NCI-H1436 treated with DMSO at 0.1 percent for 48 hours (cell line): ENCODE data around the gene PIEZO2.

Source experiments
- DNase-seq: peaks from one replicate; lab custom pipeline; 2025; lab: John Stamatoyannopoulos, UW

PIEZO2 gene

DNA sequence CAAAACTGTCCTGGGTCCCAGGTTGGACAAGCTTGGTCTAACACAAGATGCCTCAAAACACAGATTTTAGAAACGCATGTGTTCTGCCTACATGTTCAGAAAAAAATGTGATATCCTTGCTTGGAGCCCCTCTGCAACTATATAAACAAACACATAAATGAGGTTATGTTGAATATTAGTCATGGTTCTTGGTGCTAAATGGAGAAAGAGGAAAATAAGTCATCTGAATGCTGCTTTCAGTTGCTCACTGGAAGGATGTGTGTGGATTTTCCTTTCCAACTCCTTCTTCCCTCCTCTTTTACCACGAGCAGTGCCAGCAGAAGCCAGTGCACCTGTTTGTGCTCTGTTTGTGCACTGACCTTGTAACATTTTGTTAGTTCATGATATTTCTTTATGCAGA lies 85.3 kb downstream of the PIEZO2 start:
- no peak for DNase-seq

- no peak for DNase-seq
These were observed 93.6 kb downstream of the PIEZO2 start for GRCh38 chr18:11055721-11056120.

- DNase-seq, result no peak
These were observed 94.9 kb downstream of the PIEZO2 start for GRCh38 chr18:11054497-11054896.

GRCh38 chr18:11053293-11053692 lies 96.1 kb downstream of the PIEZO2 start:
- no peak for DNase-seq

- DNase-seq, result no peak
These were observed 96.6 kb downstream of the PIEZO2 start for GRCh38 chr18:11052800-11053199.

- no peak for DNase-seq
These were observed 97.9 kb downstream of the PIEZO2 start for GRCh38 chr18:11051462-11051861.

GRCh38 chr18:11050966-11051365 lies 98.4 kb downstream of the PIEZO2 start:
- no peak for DNase-seq

GRCh38 chr18:11047817-11048216 lies 101.6 kb downstream of the PIEZO2 start:
- DNase-seq, result no peak

- no peak for DNase-seq
These were observed 102.2 kb downstream of the PIEZO2 start for GRCh38 chr18:11047156-11047555.

GRCh38 chr18:11046140-11046539 lies 103.2 kb downstream of the PIEZO2 start:
- no peak for DNase-seq

DNA sequence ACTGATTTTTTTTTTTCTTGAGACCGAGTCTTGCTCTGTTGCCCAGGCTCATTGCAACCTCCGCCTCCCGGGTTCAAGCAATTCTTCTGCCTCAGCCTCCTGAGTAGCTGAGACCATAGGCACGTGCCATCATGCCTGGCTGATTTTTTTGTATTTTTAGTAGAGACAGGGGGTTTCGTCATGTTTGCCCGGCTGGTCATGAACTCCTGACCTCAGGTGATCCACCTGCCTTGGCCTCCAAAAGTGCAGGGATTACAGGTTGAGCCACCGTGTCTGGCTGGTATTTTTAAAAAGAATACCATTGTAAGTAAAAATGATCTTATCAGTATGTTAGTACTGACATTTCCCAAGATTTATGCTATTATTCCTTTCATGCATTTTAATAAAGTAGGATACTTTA lies 105.7 kb downstream of the PIEZO2 start:
- DNase-seq, result no peak

- DNase-seq, result no peak
These were observed 107.1 kb downstream of the PIEZO2 start for GRCh38 chr18:11042247-11042646.

- no peak for DNase-seq
These were observed 108.3 kb downstream of the PIEZO2 start for GRCh38 chr18:11040823-11041656.

DNA sequence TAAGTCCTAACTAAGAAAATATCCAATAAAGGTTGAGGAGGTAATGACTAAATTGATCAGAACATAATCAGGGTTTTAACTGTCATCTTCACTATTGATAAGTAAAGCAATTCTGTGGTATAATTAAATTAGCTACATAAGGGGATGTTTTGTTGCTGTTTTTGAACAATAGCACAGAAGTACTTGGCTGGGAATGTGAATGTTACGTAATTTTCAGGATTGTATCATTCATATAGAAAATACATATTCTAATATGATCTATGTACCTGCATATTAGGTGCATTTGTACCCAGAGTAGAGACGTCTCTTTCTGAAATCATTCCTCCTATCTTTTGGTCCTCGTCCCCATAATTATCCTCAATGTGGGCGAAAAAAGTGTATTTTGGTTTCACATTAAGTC lies 109.0 kb downstream of the PIEZO2 start:
- no peak for DNase-seq

DNA sequence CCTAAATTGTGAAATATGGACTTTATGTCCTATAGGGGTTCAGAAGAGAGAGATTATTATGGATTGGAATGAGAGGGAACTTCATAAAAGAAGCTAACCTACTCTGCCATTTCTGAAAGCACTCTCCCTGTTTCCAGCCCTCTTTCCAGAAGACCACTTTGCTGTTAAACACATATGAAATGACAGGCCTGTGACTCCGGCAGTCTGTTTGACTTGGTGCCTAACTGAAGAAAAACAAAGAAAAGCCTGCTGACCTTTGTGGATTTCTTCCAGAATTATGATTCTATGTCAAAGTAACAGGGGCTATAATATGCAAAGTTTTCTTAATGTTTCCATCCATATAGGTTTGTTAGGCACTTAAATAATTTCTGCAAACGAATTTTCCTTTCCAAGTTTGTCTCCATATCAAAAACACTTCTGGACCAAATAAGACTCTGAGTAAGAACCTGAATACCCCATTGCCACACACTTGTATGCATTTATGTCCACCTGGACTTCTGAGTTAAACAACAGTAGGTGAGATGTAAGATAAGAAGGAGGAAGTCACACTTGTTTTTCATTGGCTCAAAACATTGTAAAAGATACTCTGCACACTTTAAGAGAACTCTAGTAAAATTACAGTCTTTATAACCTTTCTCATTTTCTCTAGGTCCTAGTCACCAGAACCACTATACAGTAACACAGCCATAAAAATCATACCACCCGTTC lies 111.7 kb downstream of the PIEZO2 start:
- no peak for DNase-seq

- no peak for DNase-seq
These were observed 113.4 kb downstream of the PIEZO2 start for GRCh38 chr18:11035814-11036495.

GRCh38 chr18:11035376-11035775 lies 114.0 kb downstream of the PIEZO2 start:
- DNase-seq, result no peak

GRCh38 chr18:11034884-11035283 lies 114.5 kb downstream of the PIEZO2 start:
- no peak for DNase-seq

DNA sequence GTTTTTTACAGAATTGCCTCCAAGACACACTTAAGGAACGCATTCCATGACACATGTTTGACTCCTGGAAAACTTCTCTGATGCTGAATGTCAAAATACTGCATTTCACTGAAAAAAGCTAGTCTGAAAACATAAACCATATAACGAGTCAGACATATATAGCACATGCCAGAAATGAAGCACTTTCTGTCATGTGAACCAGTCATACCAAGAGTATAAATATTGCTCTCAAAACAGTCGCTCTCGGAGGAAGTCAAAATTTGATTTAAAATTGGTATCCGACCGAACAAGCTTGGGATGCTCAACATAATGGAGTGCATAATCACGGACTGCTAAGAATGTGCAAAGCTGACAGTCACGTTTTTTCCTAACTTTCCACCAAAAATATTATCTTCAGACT lies 115.9 kb downstream of the PIEZO2 start:
- DNase-seq, result no peak

DNA sequence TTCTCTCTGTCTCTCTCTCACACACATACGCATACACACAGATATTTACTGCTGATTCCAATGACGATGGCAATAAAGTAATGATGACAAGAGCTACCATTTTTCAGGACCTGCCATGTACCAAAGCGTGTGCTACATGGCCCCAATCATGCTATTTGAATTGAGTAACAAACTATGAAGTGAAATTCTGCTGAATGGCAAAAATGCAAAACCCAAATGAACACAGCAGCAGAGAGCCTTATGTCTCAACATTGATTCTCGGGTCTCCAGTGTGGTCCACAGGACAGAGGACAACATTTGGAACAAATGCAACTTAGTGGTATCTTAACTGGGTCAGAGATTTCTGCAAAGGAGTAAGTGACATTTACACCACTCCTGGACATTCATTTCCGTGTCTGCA lies 117.4 kb downstream of the PIEZO2 start:
- no peak for DNase-seq

DNA sequence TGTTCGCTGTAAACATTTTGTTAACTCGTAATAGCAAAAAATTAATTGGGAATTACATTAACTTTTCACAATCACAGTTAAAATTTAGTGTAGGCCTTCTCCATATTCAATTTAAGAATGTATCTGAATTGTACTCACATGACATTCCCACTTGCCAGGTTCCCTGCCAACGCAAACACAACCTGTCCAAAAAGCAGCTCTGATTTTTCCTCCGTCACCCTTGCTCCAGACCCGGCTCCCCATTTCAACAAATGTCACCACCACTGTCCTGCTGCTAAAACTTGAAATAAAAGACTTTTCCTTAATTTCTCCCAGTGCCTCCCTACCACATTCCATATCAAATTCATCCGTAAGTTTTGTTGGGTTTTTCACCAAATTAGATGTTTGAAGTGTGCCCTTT lies 120.3 kb downstream of the PIEZO2 start:
- no peak for DNase-seq

GRCh38 chr18:11027862-11028261 lies 121.5 kb downstream of the PIEZO2 start:
- DNase-seq, result no peak

- no peak for DNase-seq
These were observed 123.7 kb downstream of the PIEZO2 start for GRCh38 chr18:11025671-11026070.
